Spleen (tissue), 11 donors: ENCODE measurements around the gene RALY. TPM values are rescaled to one million over a fixed set of nuclear protein-coding genes. Genes with fewer than 3 reads are reported as not detected.

Experiments used
- DNase-seq: peaks from one replicate; pipeline ENCODE4 v3.0.0-alpha.2; 2020
- H3K27ac ChIP-seq, 8 donors: fragments of 200-600 bp; sonication (generic) in 7 of 8; 1 replicate in 4 of 8; 2 replicates in 4 of 8; pipeline versions ENCODE4 v1.5.0 to v1.8.0; 2016 to 2021; ENCODE audit warnings: inconsistent platforms in 4 of 8, mild to moderate bottlenecking in 4 of 8, moderate library complexity in 1 of 8
- H3K27me3 ChIP-seq, 7 donors: fragments of 200-600 bp; sonication (generic) in 6 of 7; replicated peaks in 1 of 7; 1 replicate in 4 of 7; 2 replicates in 3 of 7; pipeline versions ENCODE4 v1.5.0 to v1.8.0; 2016 to 2021; ENCODE audit warnings: inconsistent platforms in 3 of 7, mild to moderate bottlenecking in 1 of 7
- H3K36me3 ChIP-seq, 6 donors: fragments of 200-600 bp; sonication (generic) in 5 of 6; 1 replicate in 4 of 6; 2 replicates in 2 of 6; pipeline versions ENCODE4 v1.5.0 to v1.8.0; 2016 to 2021; ENCODE audit warnings: inconsistent platforms in 2 of 6
- H3K4me1 ChIP-seq, 6 donors: fragments of 200-600 bp; sonication (generic) in 5 of 6; 1 replicate in 3 of 6; 2 replicates in 3 of 6; pipeline versions ENCODE4 v1.5.0 to v1.8.0; 2016 to 2021; ENCODE audit warnings: inconsistent platforms in 3 of 6
- H3K4me3 ChIP-seq, 8 donors: fragments of 200-600 bp; sonication (generic) in 7 of 8; 1 replicate in 4 of 8; 2 replicates in 4 of 8; pipeline versions ENCODE4 v1.5.0 to v1.8.0; 2016 to 2021; ENCODE audit warnings: inconsistent platforms in 4 of 8, mild to moderate bottlenecking in 4 of 8, moderate library complexity in 2 of 8
- H3K9me3 ChIP-seq, 8 donors: fragments of 200-600 bp; sonication (generic) in 7 of 8; 1 replicate in 4 of 8; 2 replicates in 4 of 8; pipeline versions ENCODE4 v1.5.0 to v1.8.0; 2016 to 2021; ENCODE audit warnings: inconsistent platforms in 4 of 8
- POLR2A ChIP-seq, 3 donors: fragments of 450-650 bp; IDR thresholded peaks; one replicate each; pipeline ENCODE4 v1.5.1; 2017; ENCODE audit warnings: antibody characterized with exemption in 3 of 3, mild to moderate bottlenecking in 1 of 3
- POLR2AphosphoS5 ChIP-seq, 3 donors: sonication (generic); formaldehyde crosslinking; IDR thresholded peaks; one replicate each; pipeline ENCODE4 v1.5.1; 2017; ENCODE audit warnings: antibody characterized with exemption in 3 of 3
- WGBS, 5 donors: extraction: QIAGEN DNeasy Blood & Tissue Kit in 3 of 5; methylation state at CpG; one replicate each; pipeline versions ENCODE4 v1.1.5 to v1.1.7; 2013 to 2018; 5-methylcytosine and 5-hydroxymethylcytosine counted together
- intact Hi-C: fragments of 100-400 bp; cut with DNase I; formaldehyde crosslinking; loops from one replicate; pipeline ENCODE4 v1.15.0; 2023; ENCODE audit warnings: low total_unique reads
- polyA plus RNA-seq, 3 donors: library from polyadenylated mRNA; stranded (reverse); fragments of 200-250 nt; gene quantifications; one replicate each; pipeline ENCODE4 v1.2.1, GENCODE V29; 2013
- total RNA-seq, 7 donors: library from RNA; depleted of rRNA in 3 of 7; stranded (reverse); fragments of >200 nt in 3 of 7; fragmentation: NEBNext Ultra II Directional in 4 of 7; extraction: Animal tissue kit (Norgen Biotek cat#: 25700) in 4 of 7; gene quantifications; one replicate each; pipeline versions ENCODE4 v1.1.0 to v1.2.1, GENCODE V29; 2016 to 2021
- TF ChIP-seq, protein P1 (sequence below), 11 experiments: fragments of 200-600 bp in 7 of 11; fragments of 450-650 bp in 4 of 11; sonication (generic) in 4 of 11; IDR thresholded peaks in 8 of 11; conservative IDR thresholded peaks in 3 of 11; 1 replicate in 7 of 11; 2 replicates in 4 of 11; pipeline versions ENCODE4 v1.4.0 to v1.8.0; 2016 to 2021; ENCODE audit warnings: antibody characterized with exemption in 11 of 11, inconsistent platforms in 4 of 11, mild to moderate bottlenecking in 1 of 11
- donor health status: healthy with polysubstance abuse.
- donor health status: DM: no; HTN: no; CAD: no; lungs with moderate emphysema.
- donor health status: DM: no; HTN: no; CAD: no.
- donor health status: Bipolar disorder and iron deficiency.
- donor health status: healthy.
- donor health status: DM: no; HTN: no; CAD: no.
- donor health status: DM: yes; HTN: yes; CAD: no.

Gene RALY
- total and polyA plus RNA-seq, 10 donors: 72.9 to 133 (median 99.7) TPM

DNA sequence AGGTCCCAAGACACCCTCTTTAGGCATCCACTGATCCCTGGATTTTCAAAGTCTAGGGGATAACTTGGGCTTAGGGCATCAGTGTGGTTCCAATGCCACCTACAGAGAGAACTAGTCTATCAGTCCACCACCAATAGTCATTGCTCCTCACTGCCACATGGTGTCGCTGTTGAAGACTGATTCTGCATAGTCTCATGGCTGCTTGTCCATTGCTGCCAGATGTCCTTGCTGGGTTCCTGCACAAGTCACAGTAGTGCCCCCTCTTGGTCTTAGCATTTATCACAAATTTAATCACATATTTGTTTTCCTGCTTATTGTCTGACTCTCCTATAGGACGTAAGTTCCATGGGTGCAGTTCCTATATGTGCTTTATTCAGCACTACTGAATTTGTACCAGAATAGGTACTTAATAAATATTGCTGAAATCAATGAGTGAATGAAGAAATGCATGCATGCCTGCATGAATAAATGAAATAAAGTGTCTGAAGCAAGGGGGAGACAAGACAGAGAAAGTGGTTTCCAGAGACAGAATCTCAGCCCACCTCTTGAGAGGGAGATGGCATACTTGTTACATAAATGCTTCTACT, 45.9 kb upstream of the RALY start:
- H3K27ac ChIP-seq: no peak overlapping the region
- H3K9me3 ChIP-seq: peaks cover 10 to 35% (median 26%) of the 10 kb centered on the region in 8 donors
- no peaks in the 10 kb centered on the region for H3K27me3 ChIP-seq
- no peak for TF ChIP-seq POLR2A (IDR thresholded peaks at IDR 0.05)
- TF ChIP-seq, protein P1, sequence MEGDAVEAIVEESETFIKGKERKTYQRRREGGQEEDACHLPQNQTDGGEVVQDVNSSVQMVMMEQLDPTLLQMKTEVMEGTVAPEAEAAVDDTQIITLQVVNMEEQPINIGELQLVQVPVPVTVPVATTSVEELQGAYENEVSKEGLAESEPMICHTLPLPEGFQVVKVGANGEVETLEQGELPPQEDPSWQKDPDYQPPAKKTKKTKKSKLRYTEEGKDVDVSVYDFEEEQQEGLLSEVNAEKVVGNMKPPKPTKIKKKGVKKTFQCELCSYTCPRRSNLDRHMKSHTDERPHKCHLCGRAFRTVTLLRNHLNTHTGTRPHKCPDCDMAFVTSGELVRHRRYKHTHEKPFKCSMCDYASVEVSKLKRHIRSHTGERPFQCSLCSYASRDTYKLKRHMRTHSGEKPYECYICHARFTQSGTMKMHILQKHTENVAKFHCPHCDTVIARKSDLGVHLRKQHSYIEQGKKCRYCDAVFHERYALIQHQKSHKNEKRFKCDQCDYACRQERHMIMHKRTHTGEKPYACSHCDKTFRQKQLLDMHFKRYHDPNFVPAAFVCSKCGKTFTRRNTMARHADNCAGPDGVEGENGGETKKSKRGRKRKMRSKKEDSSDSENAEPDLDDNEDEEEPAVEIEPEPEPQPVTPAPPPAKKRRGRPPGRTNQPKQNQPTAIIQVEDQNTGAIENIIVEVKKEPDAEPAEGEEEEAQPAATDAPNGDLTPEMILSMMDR (IDR thresholded peaks at IDR 0.05 in 8 of 11, conservative IDR thresholded peaks at IDR 0.05 in 3 of 11): peak in 7 of 11 experiments; percentile 33 to 56 (median 46)
- no peak overlapping the region for H3K4me3 ChIP-seq
- no peaks in the 10 kb centered on the region for H3K36me3 ChIP-seq
- H3K4me1 ChIP-seq: no peaks in the 10 kb centered on the region
- no peak for DNase-seq
- 46 to 51% (median 49%) methylated on average over 2 of the region's 2 CpGs for WGBS, 5 donors
- intact Hi-C loops: no loop called here

DNA sequence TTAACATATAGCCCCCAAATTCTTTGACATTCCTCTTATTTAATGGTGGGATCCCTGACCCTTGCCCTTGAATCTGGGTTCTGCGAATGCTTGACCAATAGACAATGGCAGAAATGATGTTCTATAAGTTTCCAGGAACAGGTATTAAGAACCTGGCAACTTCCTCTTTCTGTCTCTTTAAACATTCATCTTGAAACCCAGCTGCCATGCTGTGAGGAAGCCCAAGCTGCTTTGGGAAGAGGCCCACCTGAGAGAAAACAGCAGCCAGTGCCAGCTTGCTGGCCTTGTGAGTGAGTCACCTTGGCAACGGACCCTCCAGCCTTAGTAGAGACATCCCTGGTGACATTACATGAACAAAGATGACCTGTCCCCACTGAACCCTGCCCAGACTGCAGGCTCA, 45.2 kb upstream of the RALY start:
- intact Hi-C loops: no loop called here
- no peaks in the 10 kb centered on the region for H3K4me1 ChIP-seq
- WGBS, 5 donors: 64 to 94% (median 86%) methylated on average over 2 of the region's 2 CpGs
- no peak overlapping the region for H3K27ac ChIP-seq
- no peaks in the 10 kb centered on the region for H3K27me3 ChIP-seq
- no peaks in the 10 kb centered on the region for H3K36me3 ChIP-seq
- TF ChIP-seq, protein P1 (IDR thresholded peaks at IDR 0.05 in 8 of 11, conservative IDR thresholded peaks at IDR 0.05 in 3 of 11): no peak
- no peak for TF ChIP-seq POLR2AphosphoS5 (IDR thresholded peaks at IDR 0.05)
- TF ChIP-seq POLR2A (IDR thresholded peaks at IDR 0.05): no peak
- H3K9me3 ChIP-seq: peaks cover 10 to 35% (median 26%) of the 10 kb centered on the region in 8 donors
- no peak for DNase-seq
- no peak overlapping the region for H3K4me3 ChIP-seq

GRCh38 chr20:33951171-33951570, 42.5 kb upstream of the RALY start:
- Histone ChIP-seq H3K27me3 (no peaks in the 10 kb centered on the region), H3K36me3 (no peaks in the 10 kb centered on the region), H3K4me1 (no peaks in the 10 kb centered on the region), H3K4me3 (no peak overlapping the region), H3K9me3 (peaks cover 10 to 35% (median 26%) of the 10 kb centered on the region in 8 donors), H3K27ac (no peak overlapping the region)
- TF ChIP-seq POLR2A (IDR thresholded peaks at IDR 0.05): no peak
- TF ChIP-seq, protein P1 (IDR thresholded peaks at IDR 0.05 in 8 of 11, conservative IDR thresholded peaks at IDR 0.05 in 3 of 11): no peak
- TF ChIP-seq POLR2AphosphoS5 (IDR thresholded peaks at IDR 0.05): no peak
- no peak for DNase-seq
- intact Hi-C loops: no loop called here

- TF ChIP-seq, protein P1 (IDR thresholded peaks at IDR 0.05 in 8 of 11, conservative IDR thresholded peaks at IDR 0.05 in 3 of 11): no peak
- TF ChIP-seq POLR2A (IDR thresholded peaks at IDR 0.05): no peak
- TF ChIP-seq POLR2AphosphoS5 (IDR thresholded peaks at IDR 0.05): no peak
- H3K4me3 ChIP-seq: no peak overlapping the region
- intact Hi-C loops: no loop called here
- no peak overlapping the region for H3K27ac ChIP-seq
- H3K27me3 ChIP-seq: no peaks in the 10 kb centered on the region
- H3K9me3 ChIP-seq: peaks cover 0 to 10% (median 3%) of the 10 kb centered on the region in 8 donors
- no peaks in the 10 kb centered on the region for H3K4me1 ChIP-seq
- DNase-seq: no peak
- 77 to 87% (median 79%) methylated on average over 4 of the region's 4 CpGs for WGBS, 5 donors
- H3K36me3 ChIP-seq: no peaks in the 10 kb centered on the region
Observed at GRCh38 chr20:33954504-33954903, 39.2 kb upstream of the RALY start.
